K562 (cell line): ENCODE measurements around the gene CCK.

Experiments
- ID3 ChIP-seq, 2 experiments: fragments of 250-450 bp in 1 of 2; fragments of 450-650 bp in 1 of 2; sonication (Bioruptor Pico) in 1 of 2; IDR thresholded peaks; 2 replicates each; pipeline versions ENCODE4 v1.6.1 to v1.8.0; 2016 to 2021; ENCODE audit warnings: mild to moderate bottlenecking in 2 of 2, moderate library complexity in 2 of 2, missing compliant biosample characterization in 1 of 2, missing genetic modification characterization in 1 of 2
- TF ChIP-seq, protein P1 (sequence below): fragments of 450-650 bp; IDR thresholded peaks from 2 replicates; pipeline ENCODE4 v1.7.1; 2018; ENCODE audit warnings: mild to moderate bottlenecking, low read depth; ENCODE audit not compliant: partially characterized antibody

- no peak for TF ChIP-seq ID3 (CRISPR knock-in tag; IDR thresholded peaks at IDR 0.05)
- TF ChIP-seq ID3 (tag; IDR thresholded peaks at IDR 0.05), result no peak
- TF ChIP-seq, protein P1, sequence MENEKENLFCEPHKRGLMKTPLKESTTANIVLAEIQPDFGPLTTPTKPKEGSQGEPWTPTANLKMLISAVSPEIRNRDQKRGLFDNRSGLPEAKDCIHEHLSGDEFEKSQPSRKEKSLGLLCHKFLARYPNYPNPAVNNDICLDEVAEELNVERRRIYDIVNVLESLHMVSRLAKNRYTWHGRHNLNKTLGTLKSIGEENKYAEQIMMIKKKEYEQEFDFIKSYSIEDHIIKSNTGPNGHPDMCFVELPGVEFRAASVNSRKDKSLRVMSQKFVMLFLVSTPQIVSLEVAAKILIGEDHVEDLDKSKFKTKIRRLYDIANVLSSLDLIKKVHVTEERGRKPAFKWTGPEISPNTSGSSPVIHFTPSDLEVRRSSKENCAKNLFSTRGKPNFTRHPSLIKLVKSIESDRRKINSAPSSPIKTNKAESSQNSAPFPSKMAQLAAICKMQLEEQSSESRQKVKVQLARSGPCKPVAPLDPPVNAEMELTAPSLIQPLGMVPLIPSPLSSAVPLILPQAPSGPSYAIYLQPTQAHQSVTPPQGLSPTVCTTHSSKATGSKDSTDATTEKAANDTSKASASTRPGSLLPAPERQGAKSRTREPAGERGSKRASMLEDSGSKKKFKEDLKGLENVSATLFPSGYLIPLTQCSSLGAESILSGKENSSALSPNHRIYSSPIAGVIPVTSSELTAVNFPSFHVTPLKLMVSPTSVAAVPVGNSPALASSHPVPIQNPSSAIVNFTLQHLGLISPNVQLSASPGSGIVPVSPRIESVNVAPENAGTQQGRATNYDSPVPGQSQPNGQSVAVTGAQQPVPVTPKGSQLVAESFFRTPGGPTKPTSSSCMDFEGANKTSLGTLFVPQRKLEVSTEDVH, result no peak
Observed at GRCh38 chr3:42224658-42225421, 41.1 kb downstream of the CCK start.
